ENCODE data around the gene FBXO15.

Gene FBXO15

GRCh38 chr18:74185860-74186259 lies 38.2 kb upstream of the FBXO15 start:
- H3K4me3 ChIP-seq (ENCODE audit: low read length), result no peak overlapping the region
- TF ChIP-seq CTCF (conservative IDR thresholded peaks at IDR 0.05; ENCODE audit: low read length), result no peak
- no peak for DNase-seq (ENCODE audit: low read depth)

- TF ChIP-seq CTCF (conservative IDR thresholded peaks at IDR 0.05; ENCODE audit: low read length), result no peak
Observed at GRCh38 chr18:74184875-74185274, 37.2 kb upstream of the FBXO15 start.

GRCh38 chr18:74183130-74183529 lies 35.5 kb upstream of the FBXO15 start:
- DNase-seq (ENCODE audit: low read depth), result no peak
- TF ChIP-seq CTCF (conservative IDR thresholded peaks at IDR 0.05; ENCODE audit: low read length), result no peak
- no peak overlapping the region for H3K4me3 ChIP-seq (ENCODE audit: low read length)

More at GRCh38 chr18:74184875-74185274, 37.2 kb upstream of the FBXO15 start:
- no peak for DNase-seq (ENCODE audit: low read depth)
- no peak overlapping the region for H3K4me3 ChIP-seq (ENCODE audit: low read length)

- DNase-seq (ENCODE audit: low read depth), result no peak
- TF ChIP-seq CTCF (conservative IDR thresholded peaks at IDR 0.05; ENCODE audit: low read length), result no peak
- H3K4me3 ChIP-seq (ENCODE audit: low read length), result no peak overlapping the region
Observed at GRCh38 chr18:74182335-74182734, 34.7 kb upstream of the FBXO15 start.

- DNase-seq (ENCODE audit: low read depth), result no peak
- no peak for TF ChIP-seq CTCF (conservative IDR thresholded peaks at IDR 0.05; ENCODE audit: low read length)
- H3K4me3 ChIP-seq (ENCODE audit: low read length), result no peak overlapping the region
Observed at GRCh38 chr18:74179623-74180199, 32.1 kb upstream of the FBXO15 start.

- H3K4me3 ChIP-seq (ENCODE audit: low read length), result no peak overlapping the region
- no peak for DNase-seq (ENCODE audit: low read depth)
- TF ChIP-seq CTCF (conservative IDR thresholded peaks at IDR 0.05; ENCODE audit: low read length), result no peak
Observed at GRCh38 chr18:74178884-74179283, 31.2 kb upstream of the FBXO15 start.

GRCh38 chr18:74175658-74176057 lies 28.0 kb upstream of the FBXO15 start:
- no peak overlapping the region for H3K4me3 ChIP-seq (ENCODE audit: low read length)
- no peak for TF ChIP-seq CTCF (conservative IDR thresholded peaks at IDR 0.05; ENCODE audit: low read length)
- no peak for DNase-seq (ENCODE audit: low read depth)
